HG02885 (cell line): ENCODE data around the gene PTTG1IP.

ENCODE experiments used
- ATAC-seq: cut with Tn5 transposase; IDR thresholded peaks from one replicate; pipeline ENCODE4 v1.9.1; 2021; ENCODE audit warnings: mild to moderate bottlenecking; ENCODE audit not compliant: unreplicated experiment, poor library complexity

Gene PTTG1IP

GRCh38 chr21:44898011-44898488, 24.6 kb upstream of the PTTG1IP start:
- no peak for ATAC-seq

DNA sequence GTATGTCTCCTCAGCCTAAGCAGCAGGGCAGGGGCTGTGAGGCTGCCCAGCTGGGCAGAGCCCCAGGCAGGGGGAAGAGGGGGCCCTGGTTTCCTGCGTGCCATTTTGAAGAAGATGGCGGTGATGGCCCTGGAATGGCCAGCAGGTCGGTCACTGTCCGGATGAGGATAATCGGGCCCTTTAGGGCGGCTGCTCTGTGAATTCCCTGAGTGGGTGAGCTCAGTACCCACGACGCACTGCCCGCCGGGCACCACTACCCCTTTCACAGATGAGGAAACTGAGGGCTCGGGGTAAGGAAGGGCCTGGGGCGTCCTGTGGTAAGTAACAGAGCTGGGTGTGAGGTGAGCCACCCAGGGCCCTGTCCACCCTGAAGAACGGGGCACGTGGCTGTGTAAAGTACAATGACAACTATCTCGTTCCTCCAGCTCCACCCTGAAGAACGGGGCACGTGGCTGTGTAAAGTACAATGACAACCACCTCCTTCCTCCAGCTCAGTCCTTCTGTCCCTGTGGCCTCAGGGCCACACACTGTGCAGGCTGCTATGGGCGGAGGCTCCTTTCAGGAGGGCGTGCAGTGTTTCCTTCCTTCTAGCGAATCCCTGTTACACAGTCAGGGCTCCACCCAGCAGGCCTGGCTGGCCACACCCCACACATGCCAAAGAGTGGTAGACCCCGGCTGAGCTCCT, 24.0 kb upstream of the PTTG1IP start:
- ATAC-seq: no peak

DNA sequence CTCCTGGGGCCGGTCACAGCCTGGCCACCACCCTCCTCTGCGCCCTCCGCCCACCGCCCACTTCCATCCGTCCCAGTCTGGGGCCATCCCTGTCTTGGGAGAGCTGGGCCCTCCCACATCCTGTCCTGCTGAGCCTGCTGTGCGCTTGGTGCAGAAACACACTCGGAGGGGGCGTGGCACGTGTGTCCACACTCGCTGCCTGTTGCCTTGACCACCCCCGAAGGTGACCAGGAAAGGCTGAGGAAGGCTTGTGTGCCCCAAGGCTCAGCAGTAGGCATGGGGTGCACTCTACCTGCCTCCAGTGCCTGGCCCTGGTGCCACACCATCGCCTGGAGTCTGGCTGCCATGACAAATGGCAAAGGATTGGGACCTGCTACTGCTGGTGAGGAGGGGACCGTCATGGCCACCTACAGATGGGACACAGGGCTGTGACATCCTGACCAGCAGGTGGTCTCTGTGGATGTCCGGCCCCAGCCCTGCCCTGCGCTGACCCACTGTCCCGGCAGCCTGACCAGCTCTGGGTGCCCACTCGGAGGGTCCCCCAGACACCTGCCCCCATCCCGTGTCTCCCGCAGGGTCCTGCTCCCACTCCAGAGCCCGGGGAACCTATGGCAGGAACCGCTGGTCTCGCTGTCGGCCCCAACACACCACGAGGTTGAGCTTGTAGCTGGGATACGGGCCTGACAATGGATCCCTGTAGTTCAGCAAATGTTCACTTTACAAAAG, 23.2 kb upstream of the PTTG1IP start:
- ATAC-seq: no peak

GRCh38 chr21:44895859-44896258, 22.4 kb upstream of the PTTG1IP start:
- ATAC-seq: no peak

GRCh38 chr21:44894687-44895302, 21.3 kb upstream of the PTTG1IP start:
- no peak for ATAC-seq

DNA sequence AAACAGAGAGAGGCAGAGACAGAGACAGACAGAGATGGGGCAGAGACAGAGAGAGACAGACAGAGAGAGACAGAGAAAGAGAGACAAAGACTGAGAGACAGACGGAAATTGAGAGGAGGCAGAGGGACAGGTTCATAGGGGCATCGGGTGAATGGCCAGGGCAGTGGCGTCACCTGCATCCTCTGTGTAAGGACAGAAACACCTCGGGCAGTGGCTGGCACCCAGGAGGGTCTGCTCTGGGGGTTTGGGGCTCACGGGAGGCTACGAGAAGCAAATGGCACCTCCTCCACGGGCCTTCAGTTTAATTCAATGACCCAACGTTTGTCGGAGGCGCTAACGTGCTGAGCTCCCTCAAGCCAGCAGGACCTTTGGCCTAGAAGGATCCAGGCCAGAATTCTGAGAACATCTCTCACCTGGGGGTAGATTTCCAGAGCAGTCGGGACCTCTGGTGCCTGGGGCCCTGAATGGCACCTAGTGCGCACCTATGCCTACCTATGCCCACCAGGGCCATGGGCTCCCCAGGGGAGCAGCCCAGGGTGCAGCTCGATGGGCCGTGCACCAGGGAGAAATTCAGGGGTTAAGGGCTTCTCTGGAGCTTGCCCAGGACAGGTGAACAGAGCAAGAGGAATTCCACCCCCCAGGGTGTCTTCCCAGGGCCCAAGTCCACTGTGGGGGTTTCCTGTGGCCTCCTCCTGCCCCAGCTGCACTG, 20.6 kb upstream of the PTTG1IP start:
- ATAC-seq: no peak

DNA sequence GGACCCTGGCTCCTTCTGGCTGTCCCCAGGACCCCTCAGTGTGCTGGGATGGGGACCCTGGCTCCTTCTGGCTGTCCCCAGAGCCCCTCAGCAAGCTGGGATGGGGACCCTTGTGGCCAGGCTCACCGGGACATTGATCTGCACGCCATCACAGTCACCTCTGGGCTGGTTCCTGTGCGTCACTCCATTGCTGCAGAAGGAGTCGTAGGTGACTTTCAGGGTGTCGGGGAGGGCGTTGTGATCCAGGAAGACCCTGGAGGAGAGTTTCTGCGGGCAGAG, 19.7 kb upstream of the PTTG1IP start:
- ATAC-seq: no peak

DNA sequence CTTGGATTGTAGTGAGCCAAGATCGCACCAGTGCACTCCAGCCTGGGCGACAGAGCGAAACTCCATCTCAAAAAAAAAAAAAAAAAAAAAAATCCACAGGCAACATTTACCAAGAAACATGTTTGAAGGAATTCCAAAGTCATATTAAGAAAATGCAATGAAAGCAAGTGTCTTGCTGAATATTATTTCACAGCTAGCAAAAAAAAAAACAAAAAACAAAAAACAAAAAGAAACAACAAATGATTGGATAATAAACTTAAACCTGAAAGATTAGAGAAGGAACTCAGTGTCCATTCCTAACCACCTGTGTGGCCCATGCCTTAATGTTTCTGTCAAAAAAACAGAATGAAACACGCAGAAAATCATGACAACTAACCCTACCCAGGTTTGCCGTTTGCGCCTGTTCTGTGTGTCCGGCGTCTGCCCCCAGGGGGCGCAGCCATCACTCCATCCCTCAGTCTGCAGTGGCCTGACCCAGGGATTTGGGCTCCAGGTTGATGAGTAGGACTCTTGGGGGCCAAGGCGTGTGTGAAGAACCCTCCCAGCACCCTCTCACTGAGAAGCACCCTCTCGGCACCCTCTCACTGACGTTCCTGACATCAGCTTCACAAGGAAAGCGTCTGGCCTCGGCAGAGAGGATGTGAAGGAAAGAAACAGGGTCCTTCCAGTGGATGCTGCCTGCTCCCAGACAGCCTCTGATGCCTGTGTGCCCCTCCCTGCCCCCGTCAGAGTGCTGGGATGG, 19.2 kb upstream of the PTTG1IP start:
- ATAC-seq: no peak

- no peak for ATAC-seq
These were observed 18.6 kb upstream of the PTTG1IP start for GRCh38 chr21:44892095-44892494.

DNA sequence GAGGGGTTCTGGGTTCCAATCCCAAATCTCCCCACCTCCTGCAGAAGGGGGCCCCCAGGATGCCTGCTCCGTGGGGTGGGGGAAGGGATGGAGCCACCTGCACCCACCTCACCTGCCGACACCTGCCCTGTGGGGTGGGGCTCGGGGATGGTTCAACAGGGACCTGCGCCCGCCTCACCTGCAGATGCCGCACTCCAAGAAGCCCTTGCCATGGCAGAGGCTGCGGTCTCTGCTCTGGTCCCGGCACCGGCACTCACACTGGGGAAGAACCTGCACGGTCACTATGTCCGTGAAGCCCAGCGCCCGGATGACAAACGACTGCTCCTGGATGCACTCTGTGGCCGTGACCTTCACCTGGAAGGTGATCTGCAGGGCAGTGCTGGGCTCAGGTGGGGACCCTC, 18.1 kb upstream of the PTTG1IP start:
- no peak for ATAC-seq

GRCh38 chr21:44890961-44891541, 17.6 kb upstream of the PTTG1IP start:
- ATAC-seq: no peak

DNA sequence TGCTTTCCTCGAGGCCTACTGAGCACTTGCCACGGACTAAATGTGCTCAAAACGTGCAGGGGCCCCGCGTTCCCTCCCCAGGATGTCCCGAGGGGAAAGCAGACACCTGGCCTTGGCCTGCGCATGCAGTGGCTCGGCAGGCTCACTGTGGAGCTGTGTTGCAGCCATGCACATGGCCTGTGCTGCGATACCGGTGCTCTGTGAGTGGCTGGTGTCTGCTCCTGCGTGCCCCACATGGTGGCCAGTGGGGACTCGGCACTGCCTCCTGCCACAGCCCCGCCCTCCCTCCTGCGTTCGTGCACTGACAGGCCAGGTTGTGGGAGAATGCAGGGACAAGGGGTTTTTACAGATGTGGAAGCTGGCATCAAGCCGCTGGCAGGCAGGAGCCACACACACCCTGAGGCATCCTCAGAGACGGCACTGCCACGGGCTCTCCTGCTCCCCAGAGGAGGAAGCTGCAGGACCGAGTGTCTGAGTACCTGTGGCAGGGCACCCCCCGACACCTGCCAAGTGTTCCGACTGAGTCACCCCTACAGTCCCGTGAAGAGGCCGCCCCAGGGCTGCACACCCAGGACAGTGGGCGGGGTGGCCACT, 16.9 kb upstream of the PTTG1IP start:
- no peak for ATAC-seq

- no peak for ATAC-seq
These were observed 16.3 kb upstream of the PTTG1IP start for GRCh38 chr21:44889625-44890337.

DNA sequence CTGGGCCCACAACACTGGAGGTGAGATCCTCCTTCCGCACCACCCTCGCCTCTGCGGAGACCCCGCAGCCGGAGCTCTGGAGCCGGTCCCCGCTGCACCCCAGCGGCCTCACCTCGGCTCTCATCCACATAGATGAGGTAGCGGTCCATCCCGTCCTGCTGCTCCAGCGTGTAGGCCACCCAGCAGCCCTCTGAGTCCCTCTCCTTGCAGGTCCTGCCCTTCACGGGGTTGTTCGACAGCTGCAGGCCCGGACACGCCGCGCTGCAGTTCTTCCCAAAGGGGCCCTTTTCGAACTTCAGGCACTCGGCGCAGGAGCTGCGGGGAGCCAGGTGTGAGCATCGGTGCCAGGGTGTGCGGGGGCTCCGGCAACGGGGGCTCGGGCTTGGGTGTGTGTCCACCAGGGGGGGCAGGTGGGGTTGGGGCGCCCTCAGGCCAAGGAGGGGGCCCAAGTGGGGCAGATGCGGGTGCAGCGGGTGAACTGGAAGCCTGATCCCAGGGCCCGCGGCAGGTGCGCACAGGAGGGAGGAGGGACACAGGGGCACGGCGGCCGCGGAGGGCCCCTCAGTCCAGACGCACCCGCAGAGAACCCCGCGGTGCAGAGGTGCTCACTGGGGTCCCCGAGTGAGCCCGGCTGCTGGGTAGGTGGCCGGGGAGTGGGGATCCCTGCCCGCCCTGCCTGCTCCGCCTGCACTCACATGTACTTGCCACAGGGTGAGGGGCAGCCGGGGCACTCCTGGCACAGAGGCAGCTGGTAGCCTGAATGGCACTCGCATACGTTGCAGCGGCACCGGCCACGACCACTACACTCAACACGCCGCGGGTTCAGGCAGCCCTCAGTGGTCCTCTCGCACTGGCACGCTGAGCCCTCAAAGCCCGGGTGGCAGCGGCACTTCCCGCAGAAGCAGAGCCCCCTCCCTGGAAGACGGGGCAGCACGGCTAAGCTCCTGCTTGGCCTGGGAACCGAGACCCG, 15.4 kb upstream of the PTTG1IP start:
- ATAC-seq: no peak

- no peak for ATAC-seq
These were observed 14.5 kb upstream of the PTTG1IP start for GRCh38 chr21:44887807-44888580.

GRCh38 chr21:44887126-44887806, 13.8 kb upstream of the PTTG1IP start:
- ATAC-seq: no peak
